Activated CD4-positive, alpha-beta memory T cell treated with anti-CD3 and anti-CD28 coated beads for 36 hours (primary cell): ENCODE measurements around the gene MICB. TPM values are rescaled to one million over a fixed set of nuclear protein-coding genes. Genes with fewer than 3 reads are reported as not detected.
"Not testable (repeated sequence)": the region's sequence is repeated elsewhere in the genome, so short reads cannot be mapped to it uniquely, and the experiment has no call there.

Experiments used
- CTCF ChIA-PET: fragments of 350-600 bp; sonication (Branson Sonifier 250); formaldehyde crosslinking; loops from one replicate; lab custom pipeline; 2021; ENCODE audit warnings: antibody characterized with exemption, inconsistent platforms; lab: Charles Lee
- POLR2A ChIA-PET: fragments of 350-600 bp; sonication (Branson Sonifier 250); formaldehyde crosslinking; loops from one replicate; lab custom pipeline; 2021; ENCODE audit warnings: antibody characterized with exemption; lab: Charles Lee
- DNase-seq: peaks from one replicate; pipeline ENCODE4 v3.0.0-alpha.2; 2020
- H3K27ac Mint-ChIP-seq: one replicate; pipeline ENCODE4 v1.8.0; 2021; ENCODE audit warnings: mixed read lengths
- H3K27me3 Mint-ChIP-seq: one replicate; pipeline ENCODE4 v1.8.0; 2021; ENCODE audit warnings: mixed read lengths
- H3K36me3 Mint-ChIP-seq: one replicate; pipeline ENCODE4 v1.8.0; 2021; ENCODE audit warnings: mixed read lengths
- H3K4me1 Mint-ChIP-seq: one replicate; pipeline ENCODE4 v1.8.0; 2021; ENCODE audit warnings: low read depth, mixed read lengths
- H3K4me3 Mint-ChIP-seq: one replicate; pipeline ENCODE4 v1.8.0; 2021; ENCODE audit warnings: mild to moderate bottlenecking, mixed read lengths
- H3K9me3 Mint-ChIP-seq: one replicate; pipeline ENCODE4 v1.8.0; 2021; ENCODE audit warnings: mixed read lengths
- intact Hi-C: fragments of 100-400 bp; cut with micrococcal nuclease; formaldehyde crosslinking; loops from one replicate; pipeline ENCODE4 v1.15.1; 2023
- total RNA-seq, 2 experiments: library from RNA; stranded (reverse); gene quantifications; one replicate each; pipeline ENCODE4 v1.2.3, GENCODE V29; 2021

Gene MICB
- total RNA-seq, 2 experiments from 2014 or later = 21.1 to 23.2 TPM

GRCh38 chr6:31476515-31477139 lies 21.3 kb upstream of the MICB start:
- ChIA-PET POLR2A (no interaction called here), CTCF (interaction anchor here (1.3 kb wide), 1 partner anchor 14 kb away, joined by 4 read pairs; no protein-coding TSS in a partner anchor)
- Mint-ChIP-seq H3K4me1 (peaks cover 44% of the 10 kb centered on the region), H3K9me3 (no peaks in the 10 kb centered on the region), H3K36me3 (no peaks in the 10 kb centered on the region), H3K27me3 (no peaks in the 10 kb centered on the region), H3K4me3 (no peak overlapping the region), H3K27ac (peak overlapping the region; percentile 10)
- intact Hi-C loops = no loop called here
- DNase-seq = no peak

- ChIA-PET POLR2A (no interaction called here), CTCF (interaction anchor here (1.1 kb wide), 1 partner anchor 15 kb away, joined by 4 read pairs; no protein-coding TSS in a partner anchor)
- Mint-ChIP-seq H3K27ac (no peak overlapping the region), H3K9me3 (no peaks in the 10 kb centered on the region), H3K4me3 (no peak overlapping the region), H3K27me3 (no peaks in the 10 kb centered on the region), H3K4me1 (peaks cover 35% of the 10 kb centered on the region), H3K36me3 (no peaks in the 10 kb centered on the region)
- intact Hi-C loops = no loop called here
- no peak for DNase-seq
These were observed 20.4 kb upstream of the MICB start for GRCh38 chr6:31477521-31477920.

GRCh38 chr6:31478186-31478950 lies 19.6 kb upstream of the MICB start:
- intact Hi-C loops = no loop called here
- no peak for DNase-seq
- peaks cover 26% of the 10 kb centered on the region for H3K4me1 Mint-ChIP-seq
- H3K27ac Mint-ChIP-seq = no peak overlapping the region
- H3K9me3 Mint-ChIP-seq = no peaks in the 10 kb centered on the region
- ChIA-PET POLR2A (no interaction called here), CTCF (interaction anchor here (1.1 kb wide), 1 partner anchor 14 kb away, joined by 4 read pairs; no protein-coding TSS in a partner anchor)
- no peak overlapping the region for H3K4me3 Mint-ChIP-seq
- H3K27me3 Mint-ChIP-seq = no peaks in the 10 kb centered on the region
- no peaks in the 10 kb centered on the region for H3K36me3 Mint-ChIP-seq

GRCh38 chr6:31479151-31479932 lies 18.6 kb upstream of the MICB start:
- POLR2A ChIA-PET = no interaction called here

DNA sequence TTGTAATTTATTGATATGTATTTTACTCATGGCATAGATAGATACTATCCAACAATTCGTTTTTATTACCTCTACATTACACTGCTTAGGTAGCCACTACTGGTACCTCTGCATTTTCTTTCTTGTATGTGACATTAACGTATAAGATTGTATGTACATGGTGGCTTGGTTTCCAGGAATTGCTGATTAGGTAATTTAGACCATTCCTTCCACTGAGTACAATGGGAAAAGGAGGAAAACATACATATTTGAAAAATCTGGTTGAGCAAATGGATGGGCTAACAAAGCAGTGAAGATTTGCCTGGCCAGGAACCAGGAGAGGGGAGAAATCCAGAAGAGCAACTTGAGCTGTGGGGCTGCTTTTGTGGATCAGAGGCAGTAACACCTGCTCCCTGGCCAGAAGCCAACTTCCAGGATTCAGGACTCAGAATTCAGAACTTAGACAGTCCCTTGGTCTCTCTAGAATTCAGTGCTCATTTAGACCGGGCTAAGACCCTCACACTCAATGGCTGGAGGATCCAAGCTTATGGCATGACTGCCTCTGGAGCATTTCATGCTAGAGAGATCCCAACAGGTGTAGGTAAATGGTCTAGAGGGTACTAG lies 17.9 kb upstream of the MICB start:
- Mint-ChIP-seq H3K4me1 (peaks cover 9% of the 10 kb centered on the region), H3K4me3 (no peak overlapping the region), H3K27me3 (no peaks in the 10 kb centered on the region), H3K36me3 (no peaks in the 10 kb centered on the region), H3K27ac (no peak overlapping the region), H3K9me3 (no peaks in the 10 kb centered on the region)
- ChIA-PET POLR2A (no interaction called here), CTCF (no interaction called here)
- intact Hi-C loops = no loop called here
- DNase-seq = no peak

More at GRCh38 chr6:31479151-31479932, 18.6 kb upstream of the MICB start:
- Mint-ChIP-seq H3K27me3 (no peaks in the 10 kb centered on the region), H3K27ac (no peak overlapping the region), H3K36me3 (no peaks in the 10 kb centered on the region), H3K4me1 (peaks cover 16% of the 10 kb centered on the region), H3K4me3 (no peak overlapping the region), H3K9me3 (no peaks in the 10 kb centered on the region)
- no peak for DNase-seq
- CTCF ChIA-PET = no interaction called here
- intact Hi-C loops = no loop called here

DNA sequence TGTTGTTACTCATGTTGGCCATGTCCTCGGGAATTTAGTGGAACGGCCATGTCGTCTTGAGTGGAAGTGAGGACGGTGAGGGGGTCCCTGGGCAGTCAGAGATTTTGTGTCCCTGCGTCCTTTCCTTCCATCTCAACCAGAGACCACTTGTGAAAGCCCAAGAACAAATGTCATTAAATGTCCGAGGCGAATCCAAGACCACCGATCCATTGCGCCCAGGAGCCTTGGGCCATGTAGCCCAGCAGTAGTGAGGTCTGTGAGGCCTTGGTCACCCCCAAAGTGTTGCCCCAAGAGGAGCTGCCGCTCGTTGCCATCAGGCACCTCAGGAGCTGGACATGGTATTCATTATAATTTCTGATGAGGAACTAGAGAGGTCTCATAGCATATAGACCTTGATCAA lies 17.4 kb upstream of the MICB start:
- CTCF ChIA-PET = no interaction called here
- POLR2A ChIA-PET = no interaction called here
- Mint-ChIP-seq H3K36me3 (no peaks in the 10 kb centered on the region), H3K9me3 (no peaks in the 10 kb centered on the region), H3K4me1 (peaks cover 4% of the 10 kb centered on the region), H3K27ac (no peak overlapping the region), H3K27me3 (no peaks in the 10 kb centered on the region), H3K4me3 (no peak overlapping the region)
- intact Hi-C loops = no loop called here
- no peak for DNase-seq

- Mint-ChIP-seq H3K9me3 (no peaks in the 10 kb centered on the region), H3K27me3 (no peaks in the 10 kb centered on the region), H3K4me3 (no peak overlapping the region), H3K36me3 (no peaks in the 10 kb centered on the region), H3K4me1 (no peaks in the 10 kb centered on the region), H3K27ac (no peak overlapping the region)
- intact Hi-C loops = no loop called here
- CTCF ChIA-PET = interaction anchor here (2.0 kb wide), 1 partner anchor 10 kb away, joined by 9 read pairs; no protein-coding TSS in a partner anchor
- POLR2A ChIA-PET = no interaction called here
- no peak for DNase-seq
These were observed 14.6 kb upstream of the MICB start for GRCh38 chr6:31483392-31483791.

DNA sequence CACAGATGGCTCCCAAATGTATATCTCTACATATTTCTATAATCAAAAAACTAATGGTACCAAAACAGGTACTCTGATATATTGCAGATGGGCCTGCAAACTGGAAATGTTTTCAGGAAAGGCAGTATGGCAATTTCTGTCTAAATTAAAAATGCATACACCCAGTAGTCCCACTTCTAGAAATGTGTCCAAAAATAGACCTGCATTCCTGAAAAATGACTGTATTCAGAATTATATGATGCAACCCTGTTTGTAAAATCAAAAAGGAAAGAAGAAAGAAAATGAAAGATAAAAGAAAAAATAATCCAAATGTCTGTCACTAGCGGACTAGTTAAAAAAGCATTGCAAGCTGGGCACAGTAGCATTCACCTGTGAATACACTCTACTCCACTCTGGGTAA lies 12.9 kb upstream of the MICB start:
- H3K4me3 Mint-ChIP-seq = no peak overlapping the region
- CTCF ChIA-PET = interaction anchor here (0.6 to 1.1 kb wide), 2 partner anchors 17 to 316 kb away, joined by 3 read pairs; no protein-coding TSS in a partner anchor
- POLR2A ChIA-PET = no interaction called here
- no peak overlapping the region for H3K27ac Mint-ChIP-seq
- DNase-seq = no peak
- H3K36me3 Mint-ChIP-seq = no peaks in the 10 kb centered on the region
- no peaks in the 10 kb centered on the region for H3K4me1 Mint-ChIP-seq
- intact Hi-C loops = loop anchor here (1.0 kb wide), 1 partner anchor 97 kb away; no protein-coding TSS in a partner anchor
- no peaks in the 10 kb centered on the region for H3K9me3 Mint-ChIP-seq
- H3K27me3 Mint-ChIP-seq = no peaks in the 10 kb centered on the region

DNA sequence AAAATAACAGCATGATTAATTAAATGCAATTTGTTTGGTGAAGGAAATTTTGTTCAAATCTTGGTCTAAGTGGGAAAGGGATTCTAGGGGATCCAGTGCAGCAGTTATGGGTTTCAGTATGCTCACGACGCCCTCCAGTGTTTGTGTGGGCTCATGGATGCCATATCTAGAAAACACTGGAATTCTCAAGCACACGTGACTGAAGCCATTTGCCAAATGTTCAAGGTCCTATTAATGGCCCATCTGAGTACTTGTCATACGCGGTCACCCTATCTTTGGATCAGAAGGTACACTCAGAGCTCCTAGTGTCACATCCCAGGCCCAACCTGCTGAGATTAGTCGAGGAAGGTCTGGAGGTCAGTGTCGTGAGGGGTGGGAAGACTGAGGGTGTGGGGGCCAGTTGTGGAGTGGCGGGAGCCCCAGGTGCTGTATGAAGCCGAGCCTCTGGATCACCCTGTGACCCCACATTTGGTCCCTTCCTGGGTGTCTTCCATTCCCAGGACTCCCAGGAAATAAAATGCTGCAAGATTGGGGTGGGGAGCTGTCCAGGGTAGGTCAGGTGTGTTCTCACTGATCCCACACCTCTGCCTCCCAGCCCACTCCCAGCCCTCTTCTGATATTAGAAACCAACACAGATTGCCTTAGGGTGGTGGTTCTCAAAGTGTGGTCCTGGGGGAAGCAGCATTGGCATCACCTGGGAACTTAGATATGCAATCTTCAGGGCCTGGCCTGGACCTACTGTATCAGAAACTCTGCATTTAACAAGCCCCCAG lies 11.7 kb upstream of the MICB start:
- H3K27me3 Mint-ChIP-seq, POLR2A ChIA-PET, intact Hi-C loops, H3K4me3 Mint-ChIP-seq, H3K9me3 Mint-ChIP-seq, CTCF ChIA-PET, DNase-seq, H3K27ac Mint-ChIP-seq, H3K36me3 Mint-ChIP-seq, H3K4me1 Mint-ChIP-seq: not testable (repeated sequence)

GRCh38 chr6:31487674-31488073 lies 10.3 kb upstream of the MICB start:
- CTCF ChIA-PET = not testable (repeated sequence)

DNA sequence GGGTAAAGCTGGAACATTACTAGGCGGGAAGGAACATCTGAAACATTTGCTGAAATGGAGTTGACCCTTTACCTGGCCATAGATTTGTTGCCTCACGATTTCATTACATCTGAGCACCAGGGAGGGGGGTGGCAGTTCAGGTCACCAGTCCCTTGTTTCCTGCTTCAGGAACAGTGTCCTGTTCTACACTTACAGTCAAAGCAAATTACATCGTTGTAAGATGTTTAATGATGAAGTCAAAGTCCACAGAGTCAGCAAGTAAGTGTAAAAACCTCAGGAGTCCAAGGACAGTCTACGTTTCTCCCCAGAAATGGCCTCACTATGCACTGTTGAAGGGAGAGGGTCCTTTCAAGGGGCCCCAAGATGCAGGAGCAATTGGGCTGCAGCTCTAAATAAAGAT lies 8.9 kb upstream of the MICB start:
- Mint-ChIP-seq H3K4me1 (peaks cover 17% of the 10 kb centered on the region), H3K27me3 (no peaks in the 10 kb centered on the region), H3K27ac (no peak overlapping the region), H3K36me3 (no peaks in the 10 kb centered on the region), H3K4me3 (no peak overlapping the region), H3K9me3 (no peaks in the 10 kb centered on the region)
- POLR2A ChIA-PET = no interaction called here
- DNase-seq = no peak
- intact Hi-C loops = no loop called here
- CTCF ChIA-PET = no interaction called here

More at GRCh38 chr6:31487674-31488073, 10.3 kb upstream of the MICB start:
- H3K9me3 Mint-ChIP-seq, H3K27ac Mint-ChIP-seq, DNase-seq, intact Hi-C loops, POLR2A ChIA-PET, H3K27me3 Mint-ChIP-seq, H3K4me3 Mint-ChIP-seq, H3K36me3 Mint-ChIP-seq: not testable (repeated sequence)
- H3K4me1 Mint-ChIP-seq = peaks cover 13% of the 10 kb centered on the region
